ENCODE measurements around the gene ZNF189. TPM values are rescaled to one million over a fixed set of nuclear protein-coding genes. Genes with fewer than 3 reads are reported as not detected.
"Not testable (repeated sequence)": the region's sequence is repeated elsewhere in the genome, so short reads cannot be mapped to it uniquely, and the experiment has no call there.

ZNF189 gene
- total RNA-seq, 1 experiment from 2014 or later: 15.5 TPM

DNA sequence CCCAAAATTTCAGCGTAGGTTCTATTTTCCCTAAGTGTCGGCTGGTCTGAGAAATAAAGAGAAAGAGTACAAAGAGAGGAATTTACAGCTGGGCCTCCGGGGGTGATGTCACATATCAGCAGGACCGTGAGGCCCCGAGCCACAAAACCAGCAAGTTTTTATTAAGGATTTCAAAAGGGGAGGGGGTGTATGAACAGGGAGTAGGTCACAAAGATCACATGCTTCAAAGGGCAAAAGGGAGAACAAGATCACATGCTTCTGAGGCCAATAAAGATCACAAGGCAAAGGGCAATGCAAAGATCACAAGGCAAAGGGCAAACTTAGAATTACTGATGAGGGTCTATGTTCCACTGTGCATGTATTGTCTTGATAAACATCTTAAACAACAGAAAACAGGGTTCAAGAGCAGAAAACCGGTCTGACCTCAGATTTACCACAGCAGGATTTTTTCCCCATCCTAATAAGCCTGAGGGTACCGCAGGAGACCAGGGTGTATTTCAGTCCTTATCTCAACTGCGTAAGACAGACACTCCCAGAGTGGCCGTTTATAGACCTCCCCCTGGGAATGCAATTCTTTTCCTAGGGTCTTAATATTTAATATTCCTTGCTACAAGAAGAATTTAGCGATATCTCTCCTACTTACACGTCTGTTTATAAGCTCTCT is 13.6 kb upstream of the ZNF189 start, which contains the start of gene BAAT:
Gene BAAT, minus strand, starts transcription at position 134 of the 664 bp plus-strand sequence. CDS start 13,602 bp downstream, outside the sequence.
- not testable (repeated sequence) for H3K9me2 ChIP-seq (replicated peaks; ENCODE audit: insufficient read depth, low read length); H3K79me2 ChIP-seq (ENCODE audit: low read length); H3K4me2 ChIP-seq (ENCODE audit: low read depth, low read length, poor library complexity, severe bottlenecking); H3K9ac ChIP-seq (ENCODE audit: low read length); H2AFZ ChIP-seq (ENCODE audit: low read length); H3K27ac ChIP-seq (ENCODE audit: low read length); H3K4me3 ChIP-seq (ENCODE audit: low read length); H3K9me3 ChIP-seq (ENCODE audit: low read length); H3K27me3 ChIP-seq (ENCODE audit: low read length); H3K4me1 ChIP-seq (ENCODE audit: low read length); DNase-seq; H4K20me1 ChIP-seq (ENCODE audit: insufficient read depth, low read depth, low read length)
- peaks cover 30% of the 10 kb centered on the region for H3K36me3 ChIP-seq (ENCODE audit: insufficient read depth, low read length)

DNA sequence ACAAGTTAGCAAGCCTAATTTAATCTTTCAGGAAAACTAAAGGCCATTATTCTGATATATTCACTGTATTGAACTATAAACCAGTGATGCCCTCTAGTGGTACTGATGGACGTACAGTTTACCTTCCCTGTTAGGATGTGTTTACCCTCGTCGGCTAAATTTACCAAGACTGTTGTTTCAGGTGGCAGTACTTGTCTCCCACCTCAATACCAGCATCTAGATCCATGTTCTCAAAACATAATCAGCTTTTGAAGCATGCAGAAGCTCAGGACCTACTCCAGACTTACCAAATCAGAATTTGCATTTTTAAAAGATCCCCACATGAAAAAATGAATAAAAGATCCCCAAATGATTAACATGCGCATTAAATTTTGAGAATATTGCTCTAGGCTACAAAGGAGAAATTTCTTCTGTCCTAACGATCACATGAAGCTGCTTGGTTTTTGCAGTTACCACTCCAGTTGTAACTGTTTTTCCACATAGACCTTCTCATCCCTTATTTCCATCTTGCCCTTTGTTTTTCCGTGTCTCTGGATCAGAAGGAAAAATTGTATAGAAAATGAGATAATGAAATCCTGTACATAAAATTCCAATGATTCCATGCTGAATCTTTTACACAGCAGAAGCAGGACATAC is 10.7 kb upstream of the ZNF189 start:
- peak; percentile 55 for DNase-seq
- Histone ChIP-seq H3K4me3 (ENCODE audit: low read length) (no peak overlapping the region), H3K4me1 (ENCODE audit: low read length) (no peaks in the 10 kb centered on the region), H3K27me3 (ENCODE audit: low read length) (no peaks in the 10 kb centered on the region), H3K27ac (ENCODE audit: low read length) (no peak overlapping the region), H3K9ac (ENCODE audit: low read length) (no peak overlapping the region), H3K9me3 (ENCODE audit: low read length) (peaks cover 5% of the 10 kb centered on the region), H3K79me2 (ENCODE audit: low read length) (peaks cover 26% of the 10 kb centered on the region), H2AFZ (ENCODE audit: low read length) (no peak overlapping the region), H3K36me3 (ENCODE audit: insufficient read depth, low read length) (peaks cover 60% of the 10 kb centered on the region), H3K9me2 (replicated peaks; ENCODE audit: insufficient read depth, low read length) (no peaks in the 10 kb centered on the region), H4K20me1 (ENCODE audit: insufficient read depth, low read depth, low read length) (no peaks in the 10 kb centered on the region; the same call in 1 of the 2 replicates), H3K4me2 (ENCODE audit: low read depth, low read length, poor library complexity, severe bottlenecking) (no peak overlapping the region)

DNA sequence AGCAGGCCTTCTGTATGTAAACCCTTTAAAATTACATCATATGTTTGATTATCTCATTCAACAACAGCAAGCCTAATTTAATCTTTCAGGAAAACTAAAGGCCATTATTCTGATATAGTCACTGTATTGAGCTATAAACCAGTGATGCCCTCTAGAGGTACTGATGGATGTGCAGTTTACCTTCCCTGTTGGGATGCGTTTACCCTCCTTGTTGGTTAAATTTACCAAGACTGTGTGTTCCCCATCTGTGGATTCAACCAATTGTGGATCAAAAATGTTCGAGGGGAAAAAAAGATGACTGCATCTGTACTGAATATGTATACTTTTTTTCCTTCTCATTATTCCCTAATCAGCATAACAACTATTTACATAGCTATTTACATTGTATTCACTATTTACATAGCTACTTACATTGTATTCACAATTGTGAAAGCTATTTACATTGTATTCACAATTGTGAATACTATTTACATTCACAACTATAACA is 10.1 kb upstream of the ZNF189 start:
- peak; percentile 51 for DNase-seq
- no peak overlapping the region for H3K4me2 ChIP-seq (ENCODE audit: low read depth, low read length, poor library complexity, severe bottlenecking)
- no peak overlapping the region for H2AFZ ChIP-seq (ENCODE audit: low read length)
- H3K4me1 ChIP-seq (ENCODE audit: low read length): no peaks in the 10 kb centered on the region
- H3K9me3 ChIP-seq (ENCODE audit: low read length): peaks cover 8% of the 10 kb centered on the region
- H3K27me3 ChIP-seq (ENCODE audit: low read length): no peaks in the 10 kb centered on the region
- peaks cover 32% of the 10 kb centered on the region for H3K79me2 ChIP-seq (ENCODE audit: low read length)
- H3K36me3 ChIP-seq (ENCODE audit: insufficient read depth, low read length): peaks cover 65% of the 10 kb centered on the region
- H3K27ac ChIP-seq (ENCODE audit: low read length): no peak overlapping the region
- H3K4me3 ChIP-seq (ENCODE audit: low read length): no peak overlapping the region
- no peak overlapping the region for H3K9ac ChIP-seq (ENCODE audit: low read length)
- H3K9me2 ChIP-seq (replicated peaks; ENCODE audit: insufficient read depth, low read length): no peaks in the 10 kb centered on the region
- H4K20me1 ChIP-seq (ENCODE audit: insufficient read depth, low read depth, low read length): no peaks in the 10 kb centered on the region; the same call in 1 of the 2 replicates

GRCh38 chr9:101393135-101393534 is 5.5 kb upstream of the ZNF189 start:
- no peak overlapping the region for H3K9ac ChIP-seq (ENCODE audit: low read length)
- H3K9me3 ChIP-seq (ENCODE audit: low read length): peaks cover 23% of the 10 kb centered on the region
- H4K20me1 ChIP-seq (ENCODE audit: insufficient read depth, low read depth, low read length): no peaks in the 10 kb centered on the region; the same call in 1 of the 2 replicates
- H3K4me3 ChIP-seq (ENCODE audit: low read length): no peak overlapping the region
- H3K4me2 ChIP-seq (ENCODE audit: low read depth, low read length, poor library complexity, severe bottlenecking): no peak overlapping the region
- peaks cover 78% of the 10 kb centered on the region for H3K79me2 ChIP-seq (ENCODE audit: low read length)
- no peak for DNase-seq
- H3K4me1 ChIP-seq (ENCODE audit: low read length): peaks cover 6% of the 10 kb centered on the region
- no peak overlapping the region for H3K27ac ChIP-seq (ENCODE audit: low read length)
- peaks cover 85% of the 10 kb centered on the region for H3K36me3 ChIP-seq (ENCODE audit: insufficient read depth, low read length)
- no peaks in the 10 kb centered on the region for H3K27me3 ChIP-seq (ENCODE audit: low read length)
- no peak overlapping the region for H2AFZ ChIP-seq (ENCODE audit: low read length)
- H3K9me2 ChIP-seq (replicated peaks; ENCODE audit: insufficient read depth, low read length): no peaks in the 10 kb centered on the region

GRCh38 chr9:101394687-101395086 is 4.0 kb upstream of the ZNF189 start:
- Histone ChIP-seq H3K27me3 (ENCODE audit: low read length) (no peaks in the 10 kb centered on the region), H3K4me1 (ENCODE audit: low read length) (peaks cover 11% of the 10 kb centered on the region), H3K9me2 (replicated peaks; ENCODE audit: insufficient read depth, low read length) (no peaks in the 10 kb centered on the region), H3K4me2 (ENCODE audit: low read depth, low read length, poor library complexity, severe bottlenecking) (no peak overlapping the region), H2AFZ (ENCODE audit: low read length) (no peak overlapping the region), H3K4me3 (ENCODE audit: low read length) (no peak overlapping the region), H3K36me3 (ENCODE audit: insufficient read depth, low read length) (peaks cover 70% of the 10 kb centered on the region), H4K20me1 (ENCODE audit: insufficient read depth, low read depth, low read length) (no peaks in the 10 kb centered on the region; the same call in 1 of the 2 replicates), H3K9ac (ENCODE audit: low read length) (no peak overlapping the region), H3K79me2 (ENCODE audit: low read length) (peaks cover 89% of the 10 kb centered on the region), H3K27ac (ENCODE audit: low read length) (no peak overlapping the region), H3K9me3 (ENCODE audit: low read length) (peaks cover 23% of the 10 kb centered on the region)
- DNase-seq: peak; percentile 38

GRCh38 chr9:101397746-101398067 is 944 bp upstream of the ZNF189 start:
- H3K36me3 ChIP-seq (ENCODE audit: insufficient read depth, low read length): peaks cover 68% of the 10 kb centered on the region
- peaks cover 91% of the 10 kb centered on the region for H3K79me2 ChIP-seq (ENCODE audit: low read length)
- no peaks in the 10 kb centered on the region for H3K27me3 ChIP-seq (ENCODE audit: low read length)
- H4K20me1 ChIP-seq (ENCODE audit: insufficient read depth, low read depth, low read length): no peaks in the 10 kb centered on the region
- peak; percentile 51 for DNase-seq
- peak overlapping the region; percentile 81 for H3K4me3 ChIP-seq (ENCODE audit: low read length)
- H3K9me3 ChIP-seq (ENCODE audit: low read length): peaks cover 31% of the 10 kb centered on the region
- peak overlapping the region; percentile 75 for H3K9ac ChIP-seq (ENCODE audit: low read length)
- H2AFZ ChIP-seq (ENCODE audit: low read length): peak overlapping the region; percentile 73; the same call in 1 of the 2 replicates
- peak overlapping the region; percentile 80 for H3K4me2 ChIP-seq (ENCODE audit: low read depth, low read length, poor library complexity, severe bottlenecking)
- H3K9me2 ChIP-seq (replicated peaks; ENCODE audit: insufficient read depth, low read length): no peaks in the 10 kb centered on the region
- no peak overlapping the region; the same call in 1 of the 2 replicates for H3K27ac ChIP-seq (ENCODE audit: low read length)
- H3K4me1 ChIP-seq (ENCODE audit: low read length): peaks cover 19% of the 10 kb centered on the region

- H3K4me3 ChIP-seq (ENCODE audit: low read length): peak overlapping the region; percentile 79
- H2AFZ ChIP-seq (ENCODE audit: low read length): peak overlapping the region; percentile 73; the same call in 1 of the 2 replicates
- no peaks in the 10 kb centered on the region for H3K27me3 ChIP-seq (ENCODE audit: low read length)
- no peak for DNase-seq
- no peaks in the 10 kb centered on the region for H3K9me2 ChIP-seq (replicated peaks; ENCODE audit: insufficient read depth, low read length)
- H3K27ac ChIP-seq (ENCODE audit: low read length): no peak overlapping the region; the same call in 1 of the 2 replicates
- peaks cover 19% of the 10 kb centered on the region for H3K4me1 ChIP-seq (ENCODE audit: low read length)
- peak overlapping the region; percentile 88 for H3K4me2 ChIP-seq (ENCODE audit: low read depth, low read length, poor library complexity, severe bottlenecking)
- no peaks in the 10 kb centered on the region for H4K20me1 ChIP-seq (ENCODE audit: insufficient read depth, low read depth, low read length)
- peaks cover 78% of the 10 kb centered on the region for H3K79me2 ChIP-seq (ENCODE audit: low read length)
- peaks cover 69% of the 10 kb centered on the region for H3K36me3 ChIP-seq (ENCODE audit: insufficient read depth, low read length)
- peaks cover 37% of the 10 kb centered on the region for H3K9me3 ChIP-seq (ENCODE audit: low read length)
- peak overlapping the region; percentile 75 for H3K9ac ChIP-seq (ENCODE audit: low read length)
These were observed 435 bp downstream of the ZNF189 start for GRCh38 chr9:101398930-101399642.

- H2AFZ ChIP-seq (ENCODE audit: low read length): no peak overlapping the region
- no peaks in the 10 kb centered on the region for H3K9me2 ChIP-seq (replicated peaks; ENCODE audit: insufficient read depth, low read length)
- peaks cover 32% of the 10 kb centered on the region for H3K9me3 ChIP-seq (ENCODE audit: low read length)
- H3K79me2 ChIP-seq (ENCODE audit: low read length): peaks cover 72% of the 10 kb centered on the region
- peaks cover 69% of the 10 kb centered on the region for H3K36me3 ChIP-seq (ENCODE audit: insufficient read depth, low read length)
- H4K20me1 ChIP-seq (ENCODE audit: insufficient read depth, low read depth, low read length): no peaks in the 10 kb centered on the region
- H3K27me3 ChIP-seq (ENCODE audit: low read length): no peaks in the 10 kb centered on the region
- H3K9ac ChIP-seq (ENCODE audit: low read length): peak overlapping the region; percentile 75
- H3K27ac ChIP-seq (ENCODE audit: low read length): no peak overlapping the region
- DNase-seq: no peak
- peak overlapping the region; percentile 88 for H3K4me2 ChIP-seq (ENCODE audit: low read depth, low read length, poor library complexity, severe bottlenecking)
- peak overlapping the region; percentile 79 for H3K4me3 ChIP-seq (ENCODE audit: low read length)
- peaks cover 19% of the 10 kb centered on the region for H3K4me1 ChIP-seq (ENCODE audit: low read length)
These were observed 956 bp downstream of the ZNF189 start for GRCh38 chr9:101399643-101399970.

All from Karpas-422 (cell line).